ENCODE data around the gene SACM1L.

DNA sequence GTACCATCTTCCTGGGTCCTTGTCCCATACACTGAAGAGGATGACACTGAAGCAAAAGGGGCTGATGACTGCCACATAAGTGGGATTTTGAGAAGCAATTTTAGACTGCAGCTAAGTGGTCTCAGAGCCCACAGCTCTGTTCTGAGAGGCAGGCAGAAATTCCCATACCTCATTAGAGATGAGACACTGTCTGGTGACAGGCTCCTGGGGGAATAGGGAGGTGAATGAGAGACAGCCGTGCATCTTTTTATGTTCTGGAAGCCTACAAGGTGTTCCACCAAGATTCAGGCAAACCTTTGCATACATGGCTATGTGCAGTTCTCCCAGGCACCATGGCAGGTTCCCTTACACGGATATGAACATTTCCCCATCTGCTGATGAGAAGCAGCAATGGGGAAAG is 47.4 kb upstream of the SACM1L start:
- TF ChIP-seq, protein P1, sequence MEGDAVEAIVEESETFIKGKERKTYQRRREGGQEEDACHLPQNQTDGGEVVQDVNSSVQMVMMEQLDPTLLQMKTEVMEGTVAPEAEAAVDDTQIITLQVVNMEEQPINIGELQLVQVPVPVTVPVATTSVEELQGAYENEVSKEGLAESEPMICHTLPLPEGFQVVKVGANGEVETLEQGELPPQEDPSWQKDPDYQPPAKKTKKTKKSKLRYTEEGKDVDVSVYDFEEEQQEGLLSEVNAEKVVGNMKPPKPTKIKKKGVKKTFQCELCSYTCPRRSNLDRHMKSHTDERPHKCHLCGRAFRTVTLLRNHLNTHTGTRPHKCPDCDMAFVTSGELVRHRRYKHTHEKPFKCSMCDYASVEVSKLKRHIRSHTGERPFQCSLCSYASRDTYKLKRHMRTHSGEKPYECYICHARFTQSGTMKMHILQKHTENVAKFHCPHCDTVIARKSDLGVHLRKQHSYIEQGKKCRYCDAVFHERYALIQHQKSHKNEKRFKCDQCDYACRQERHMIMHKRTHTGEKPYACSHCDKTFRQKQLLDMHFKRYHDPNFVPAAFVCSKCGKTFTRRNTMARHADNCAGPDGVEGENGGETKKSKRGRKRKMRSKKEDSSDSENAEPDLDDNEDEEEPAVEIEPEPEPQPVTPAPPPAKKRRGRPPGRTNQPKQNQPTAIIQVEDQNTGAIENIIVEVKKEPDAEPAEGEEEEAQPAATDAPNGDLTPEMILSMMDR (conservative IDR thresholded peaks at IDR 0.05 in 1 of 2, IDR thresholded peaks at IDR 0.05 in 1 of 2; ENCODE audit: extremely low read depth in 1 of 2, insufficient read depth in 1 of 2, low read depth in 1 of 2, low read length in 2 of 2): no peak
- TF ChIP-seq EZH2 (IDR thresholded peaks at IDR 0.05; ENCODE audit: borderline replicate concordance, low read length): no peak

Data from mammary epithelial cell (primary cell).